ENCODE data around the gene JPH4. TPM values are rescaled to one million over a fixed set of nuclear protein-coding genes. Genes with fewer than 3 reads are reported as not detected.

The JPH4 gene
- total and polyA plus RNA-seq, 2 experiments from 2014 or later: not detected

DNA sequence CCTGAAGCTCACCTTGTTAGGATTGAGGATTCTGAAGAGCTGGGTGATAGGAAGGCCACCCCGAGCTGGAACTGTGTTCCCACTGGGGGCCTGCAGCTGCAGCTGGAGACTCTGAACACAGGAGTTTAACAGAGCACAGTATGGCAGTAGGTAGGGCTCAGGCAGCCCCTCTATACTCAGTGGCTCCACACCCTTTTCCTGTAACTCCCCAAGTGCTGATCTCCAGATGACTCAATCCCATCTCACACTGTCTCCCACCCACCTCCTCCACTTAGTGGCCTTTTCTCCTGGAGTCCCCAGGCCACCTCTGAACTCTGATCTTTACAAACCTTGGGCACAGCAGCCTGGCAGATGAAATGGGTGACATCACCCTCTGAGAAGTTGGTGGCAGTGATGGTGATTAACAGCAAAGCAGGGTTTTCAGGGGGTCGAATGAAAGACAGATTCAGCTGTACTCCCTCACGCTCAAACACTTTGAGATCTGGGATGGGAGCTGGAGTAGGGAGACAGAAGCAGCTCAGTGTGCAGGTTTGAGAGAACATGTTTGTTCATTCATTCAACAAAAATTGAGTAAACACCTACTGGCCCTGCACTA, 18.6 kb downstream of the JPH4 start:
- TF ChIP-seq EZH2phosphoT487 (IDR thresholded peaks at IDR 0.05; ENCODE audit: insufficient read depth, low read depth) (no peak), EZH2 (IDR thresholded peaks at IDR 0.05; ENCODE audit: insufficient read depth, poor library complexity, severe bottlenecking) (no peak)
- peaks cover 14% of the 10 kb centered on the region; the same call in 1 of the 2 replicates for H3F3A ChIP-seq (ENCODE audit: insufficient read depth)
- H3K4me3 ChIP-seq: no peak overlapping the region
- H3K79me2 ChIP-seq (ENCODE audit: insufficient read depth): peaks cover 23% of the 10 kb centered on the region
- H3K27ac ChIP-seq: no peak overlapping the region
- H2AFZ ChIP-seq: no peak overlapping the region
- H3K9me2 ChIP-seq (ENCODE audit: insufficient read depth): no peaks in the 10 kb centered on the region
- H4K20me1 ChIP-seq (ENCODE audit: insufficient read depth): no peaks in the 10 kb centered on the region
- H3K36me3 ChIP-seq (ENCODE audit: low read depth): no peaks in the 10 kb centered on the region; the same call in 1 of the 2 replicates
- H3K9me3 ChIP-seq (ENCODE audit: low read depth): no peaks in the 10 kb centered on the region
- no peaks in the 10 kb centered on the region for H3K27me3 ChIP-seq (replicated peaks; ENCODE audit: insufficient read depth)
- peak overlapping the region; percentile 23; the same call in 1 of the 2 replicates for H3K9ac ChIP-seq
- H3K4me2 ChIP-seq (ENCODE audit: unreplicated experiment): no peak overlapping the region
- DNase-seq: no peak
- peaks cover 17% of the 10 kb centered on the region for H3K4me1 ChIP-seq (ENCODE audit: insufficient read depth)
- in situ Hi-C loops (cut with MboI): loop anchor here (10.0 kb wide), 1 partner anchor 75 kb away; no protein-coding TSS in a partner anchor
- 84 to 89% methylated on average over 3 of the region's 3 CpGs for WGBS, 2 experiments (ENCODE audit: low coverage in 1 of 2, low lambda C conversion rate in 2 of 2, missing lambda C conversion rate in 2 of 2)

DNA sequence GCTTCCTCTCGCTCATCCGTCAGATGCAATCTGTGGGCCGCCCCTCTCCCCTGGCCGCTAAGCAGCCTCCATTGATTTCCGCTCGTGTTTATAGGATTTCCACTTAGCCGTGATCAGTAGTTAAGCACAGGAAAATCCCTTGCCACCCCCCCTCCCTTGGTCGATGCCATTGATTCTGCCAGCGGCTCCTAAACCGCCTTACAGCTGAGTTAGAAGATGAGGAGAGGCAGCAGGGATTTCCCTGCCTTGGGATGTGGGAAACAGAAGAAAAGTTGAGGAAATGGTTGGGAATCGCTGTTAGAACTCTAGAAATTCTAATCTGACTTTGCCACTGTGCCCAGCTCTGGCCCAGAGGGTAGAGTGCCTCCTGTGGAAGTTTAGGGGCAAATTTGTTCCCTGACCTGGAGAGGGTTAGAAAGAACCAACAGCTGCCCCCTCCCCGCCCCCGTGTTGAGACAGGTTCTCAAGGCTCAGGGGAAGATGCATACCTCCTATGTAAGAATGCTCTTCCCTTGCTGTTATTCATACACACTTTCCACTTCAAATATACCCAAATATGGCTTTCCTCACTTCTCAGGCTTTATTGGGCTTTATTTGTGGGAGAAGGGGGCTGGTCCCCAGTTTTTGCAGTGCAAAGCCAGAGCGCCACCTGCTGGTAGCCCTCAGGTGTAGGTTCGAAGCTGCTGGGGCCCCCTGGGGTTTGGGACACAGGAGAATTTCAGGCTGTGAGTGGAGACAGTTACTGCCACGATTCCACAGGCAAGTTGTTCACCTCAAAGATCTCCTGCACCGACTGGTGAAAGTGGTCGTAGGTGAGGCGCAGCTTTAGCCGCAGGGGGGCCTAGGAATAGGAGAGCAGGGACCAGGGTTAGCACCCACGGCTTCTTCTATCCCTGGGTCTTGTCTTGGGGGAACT, 19.3 kb downstream of the JPH4 start:
- DNase-seq: peak; percentile 79
- TF ChIP-seq EZH2 (IDR thresholded peaks at IDR 0.05; ENCODE audit: insufficient read depth, poor library complexity, severe bottlenecking) (no peak), EZH2phosphoT487 (IDR thresholded peaks at IDR 0.05; ENCODE audit: insufficient read depth, low read depth) (no peak)
- no peak overlapping the region for H3K27ac ChIP-seq
- no peak overlapping the region for H3K4me3 ChIP-seq
- 76 to 82% methylated on average over 21 of the region's 21 CpGs for WGBS, 2 experiments (ENCODE audit: low coverage in 1 of 2, low lambda C conversion rate in 2 of 2, missing lambda C conversion rate in 2 of 2)
- peaks cover 17% of the 10 kb centered on the region for H3K4me1 ChIP-seq (ENCODE audit: insufficient read depth)
- no peak overlapping the region for H2AFZ ChIP-seq
- no peaks in the 10 kb centered on the region for H3K9me2 ChIP-seq (ENCODE audit: insufficient read depth)
- H3F3A ChIP-seq (ENCODE audit: insufficient read depth): peaks cover 14% of the 10 kb centered on the region; the same call in 1 of the 2 replicates
- H3K79me2 ChIP-seq (ENCODE audit: insufficient read depth): peaks cover 23% of the 10 kb centered on the region
- no peak overlapping the region for H3K4me2 ChIP-seq (ENCODE audit: unreplicated experiment)
- no peaks in the 10 kb centered on the region for H3K27me3 ChIP-seq (replicated peaks; ENCODE audit: insufficient read depth)
- no peaks in the 10 kb centered on the region for H4K20me1 ChIP-seq (ENCODE audit: insufficient read depth)
- no peaks in the 10 kb centered on the region; the same call in 1 of the 2 replicates for H3K36me3 ChIP-seq (ENCODE audit: low read depth)
- no peaks in the 10 kb centered on the region for H3K9me3 ChIP-seq (ENCODE audit: low read depth)
- peak overlapping the region; percentile 23; the same call in 1 of the 2 replicates for H3K9ac ChIP-seq
- in situ Hi-C loops (cut with MboI): loop anchor here (10.0 kb wide), 1 partner anchor 74 kb away; no protein-coding TSS in a partner anchor

GRCh38 chr14:23558346-23559009, 20.1 kb downstream of the JPH4 start:
- Histone ChIP-seq H3K27ac (no peak overlapping the region), H3K27me3 (replicated peaks; ENCODE audit: insufficient read depth) (no peaks in the 10 kb centered on the region), H3K9me2 (ENCODE audit: insufficient read depth) (no peaks in the 10 kb centered on the region), H2AFZ (no peak overlapping the region), H3K36me3 (ENCODE audit: low read depth) (no peaks in the 10 kb centered on the region; the same call in 1 of the 2 replicates), H3K4me3 (no peak overlapping the region), H3K79me2 (ENCODE audit: insufficient read depth) (peaks cover 23% of the 10 kb centered on the region), H4K20me1 (ENCODE audit: insufficient read depth) (no peaks in the 10 kb centered on the region), H3K4me1 (ENCODE audit: insufficient read depth) (peaks cover 17% of the 10 kb centered on the region), H3K9ac (no peak overlapping the region; the same call in 1 of the 2 replicates), H3K4me2 (ENCODE audit: unreplicated experiment) (no peak overlapping the region), H3K9me3 (ENCODE audit: low read depth) (no peaks in the 10 kb centered on the region), H3F3A (ENCODE audit: insufficient read depth) (peaks cover 14% of the 10 kb centered on the region; the same call in 1 of the 2 replicates)
- in situ Hi-C loops (cut with MboI): loop anchor here (10.0 kb wide), 1 partner anchor 74 kb away; no protein-coding TSS in a partner anchor
- TF ChIP-seq EZH2 (IDR thresholded peaks at IDR 0.05; ENCODE audit: insufficient read depth, poor library complexity, severe bottlenecking) (no peak), EZH2phosphoT487 (IDR thresholded peaks at IDR 0.05; ENCODE audit: insufficient read depth, low read depth) (no peak)
- DNase-seq: no peak
- 85 to 89% methylated on average over 9 to 10 of the region's 10 CpGs for WGBS, 2 experiments (ENCODE audit: low coverage in 1 of 2, low lambda C conversion rate in 2 of 2, missing lambda C conversion rate in 2 of 2)

DNA sequence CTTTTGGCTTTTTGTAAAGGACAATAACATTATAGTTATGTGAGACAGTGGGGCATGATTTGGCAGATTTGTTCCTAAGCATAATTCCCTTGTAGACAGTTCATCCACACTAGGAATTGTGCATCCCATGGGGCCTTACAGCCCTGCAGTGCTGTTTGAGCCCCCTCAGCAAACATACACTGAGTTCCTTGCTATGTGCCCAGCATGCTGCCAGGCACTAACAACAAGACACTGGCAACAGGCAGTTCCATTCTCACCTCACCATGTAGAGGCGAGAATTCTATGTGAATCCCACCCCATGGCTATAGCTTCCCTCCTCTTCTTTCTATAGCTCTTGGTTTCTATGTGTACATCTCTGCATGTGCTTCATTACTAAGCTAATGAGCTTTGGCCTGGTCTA, 20.6 kb downstream of the JPH4 start:
- in situ Hi-C loops (cut with MboI): loop anchor here (10.0 kb wide), 1 partner anchor 73 kb away; no protein-coding TSS in a partner anchor

More for the DNA sequence above, 20.6 kb downstream of the JPH4 start:
- Histone ChIP-seq H3K4me3 (no peak overlapping the region), H2AFZ (no peak overlapping the region), H3K36me3 (ENCODE audit: low read depth) (no peaks in the 10 kb centered on the region; the same call in 1 of the 2 replicates), H3K9me2 (ENCODE audit: insufficient read depth) (no peaks in the 10 kb centered on the region), H4K20me1 (ENCODE audit: insufficient read depth) (no peaks in the 10 kb centered on the region), H3F3A (ENCODE audit: insufficient read depth) (peaks cover 11% of the 10 kb centered on the region; the same call in 1 of the 2 replicates), H3K9me3 (ENCODE audit: low read depth) (no peaks in the 10 kb centered on the region), H3K4me2 (ENCODE audit: unreplicated experiment) (no peak overlapping the region), H3K27me3 (replicated peaks; ENCODE audit: insufficient read depth) (no peaks in the 10 kb centered on the region), H3K27ac (no peak overlapping the region), H3K79me2 (ENCODE audit: insufficient read depth) (peaks cover 23% of the 10 kb centered on the region), H3K4me1 (ENCODE audit: insufficient read depth) (peaks cover 17% of the 10 kb centered on the region), H3K9ac (peak overlapping the region; percentile 91)
- DNase-seq: no peak
- TF ChIP-seq EZH2 (IDR thresholded peaks at IDR 0.05; ENCODE audit: insufficient read depth, poor library complexity, severe bottlenecking) (no peak), EZH2phosphoT487 (IDR thresholded peaks at IDR 0.05; ENCODE audit: insufficient read depth, low read depth) (no peak)
- 90 to 95% methylated on average over 1 of the region's 1 CpG for WGBS, 2 experiments (ENCODE audit: low coverage in 1 of 2, low lambda C conversion rate in 2 of 2, missing lambda C conversion rate in 2 of 2)
